Erythroblast (primary cell): ENCODE results near the gene NOS1AP.

Source experiments
- GATA1 ChIP-seq: IDR thresholded peaks from 2 replicates; pipeline ENCODE4 v1.6.1; 2011; ENCODE audit warnings: low read depth, mild to moderate bottlenecking, control low read depth, low read length, moderate library complexity
- POLR2A ChIP-seq: IDR thresholded peaks from 2 replicates; pipeline ENCODE4 v1.6.1; 2011; ENCODE audit warnings: mild to moderate bottlenecking, low read length

- TF ChIP-seq POLR2A (no peak), GATA1 (no peak)
Measured at GRCh38 chr1:162224267-162224666, 154.8 kb downstream of the NOS1AP start.
